HepG2 (cell line): ENCODE data around the gene PDE9A.

ENCODE experiments used
- CTCF ChIP-seq: sonication (generic); formaldehyde crosslinking; IDR thresholded peaks from 2 replicates; pipeline ENCODE4 v1.5.0; 2020; ENCODE audit warnings: mild to moderate bottlenecking, missing genetic modification reagents, moderate library complexity
- XBP1 ChIP-seq: sonication (generic); formaldehyde crosslinking; IDR thresholded peaks from 2 replicates; pipeline ENCODE4 v1.5.0; 2020; ENCODE audit warnings: missing genetic modification reagents

- TF ChIP-seq CTCF (CRISPR knock-in tag) = no peak
- TF ChIP-seq XBP1 (CRISPR knock-in tag) = no peak
These were observed 7.2 kb upstream of the PDE9A start for GRCh38 chr21:42646076-42646825.
